ENCODE results near the gene VDAC2.
"Not testable (repeated sequence)": the region's sequence is repeated elsewhere in the genome, so short reads cannot be mapped to it uniquely, and the experiment has no call there.

DNA sequence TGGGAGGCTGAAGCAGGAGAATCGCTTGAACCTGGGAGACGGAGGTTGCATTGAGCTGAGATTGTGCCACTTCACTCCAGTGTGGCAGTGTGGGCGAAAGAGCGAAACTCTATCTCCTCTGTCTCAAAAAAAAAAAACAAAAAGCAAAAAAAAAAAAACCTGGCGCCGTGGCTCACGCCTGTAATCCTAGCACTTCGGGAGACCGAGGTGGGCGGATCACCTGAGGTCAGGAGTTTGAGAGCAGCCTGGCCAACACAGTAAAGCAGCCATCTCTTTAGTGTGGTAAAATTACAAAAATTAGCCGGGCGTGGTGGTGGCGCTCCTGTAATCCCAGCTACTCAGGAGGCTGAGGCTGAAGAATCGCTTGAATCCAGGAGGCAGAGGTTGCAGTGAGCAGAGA lies 4.0 kb upstream of the VDAC2 start:
- not testable (repeated sequence) for TF ChIP-seq POLR2A (IDR thresholded peaks at IDR 0.05)
- TF ChIP-seq, protein P1, sequence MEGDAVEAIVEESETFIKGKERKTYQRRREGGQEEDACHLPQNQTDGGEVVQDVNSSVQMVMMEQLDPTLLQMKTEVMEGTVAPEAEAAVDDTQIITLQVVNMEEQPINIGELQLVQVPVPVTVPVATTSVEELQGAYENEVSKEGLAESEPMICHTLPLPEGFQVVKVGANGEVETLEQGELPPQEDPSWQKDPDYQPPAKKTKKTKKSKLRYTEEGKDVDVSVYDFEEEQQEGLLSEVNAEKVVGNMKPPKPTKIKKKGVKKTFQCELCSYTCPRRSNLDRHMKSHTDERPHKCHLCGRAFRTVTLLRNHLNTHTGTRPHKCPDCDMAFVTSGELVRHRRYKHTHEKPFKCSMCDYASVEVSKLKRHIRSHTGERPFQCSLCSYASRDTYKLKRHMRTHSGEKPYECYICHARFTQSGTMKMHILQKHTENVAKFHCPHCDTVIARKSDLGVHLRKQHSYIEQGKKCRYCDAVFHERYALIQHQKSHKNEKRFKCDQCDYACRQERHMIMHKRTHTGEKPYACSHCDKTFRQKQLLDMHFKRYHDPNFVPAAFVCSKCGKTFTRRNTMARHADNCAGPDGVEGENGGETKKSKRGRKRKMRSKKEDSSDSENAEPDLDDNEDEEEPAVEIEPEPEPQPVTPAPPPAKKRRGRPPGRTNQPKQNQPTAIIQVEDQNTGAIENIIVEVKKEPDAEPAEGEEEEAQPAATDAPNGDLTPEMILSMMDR (IDR thresholded peaks at IDR 0.05), result not testable (repeated sequence)
